Stimulated activated naive B cell treated with anti-CD40 and anti-IgM and Interleukin-4, amounts not matched to agents 10 μg/mL and 1 μg/mL and 100 μg/mL, for 72 hours (primary cell): Measurements from ENCODE around the gene PACS1.

Experiments
- ATAC-seq, 2 donors: fragments of 150-1000 bp; cut with Tn5 transposase; replicated peaks; 2 replicates each; pipeline ENCODE4 v1.10.0; 2021; ENCODE audit warnings: moderate library complexity in 1 of 2
- DNase-seq: peaks from one replicate; pipeline ENCODE4 v3.0.0; 2021
- H3K27ac Mint-ChIP-seq: one replicate; pipeline ENCODE4 v1.8.0; 2022; ENCODE audit warnings: mild to moderate bottlenecking, mixed read lengths
- H3K27me3 Mint-ChIP-seq, 2 donors: one replicate each; pipeline ENCODE4 v1.8.0; 2022; ENCODE audit warnings: mixed read lengths in 2 of 2
- H3K36me3 Mint-ChIP-seq, 2 donors: one replicate each; pipeline ENCODE4 v1.8.0; 2022; ENCODE audit warnings: mixed read lengths in 2 of 2, mild to moderate bottlenecking in 1 of 2
- H3K4me1 Mint-ChIP-seq, 2 donors: one replicate each; pipeline ENCODE4 v1.8.0; 2022; ENCODE audit warnings: mixed read lengths in 2 of 2, mild to moderate bottlenecking in 1 of 2
- H3K4me3 Mint-ChIP-seq, 2 donors: one replicate each; pipeline ENCODE4 v1.8.0; 2022; ENCODE audit warnings: mild to moderate bottlenecking in 2 of 2, mixed read lengths in 2 of 2, moderate library complexity in 1 of 2
- H3K9me3 Mint-ChIP-seq, 2 donors: one replicate each; pipeline ENCODE4 v1.8.0; 2022; ENCODE audit warnings: mixed read lengths in 2 of 2, mild to moderate bottlenecking in 1 of 2

Gene PACS1

DNA sequence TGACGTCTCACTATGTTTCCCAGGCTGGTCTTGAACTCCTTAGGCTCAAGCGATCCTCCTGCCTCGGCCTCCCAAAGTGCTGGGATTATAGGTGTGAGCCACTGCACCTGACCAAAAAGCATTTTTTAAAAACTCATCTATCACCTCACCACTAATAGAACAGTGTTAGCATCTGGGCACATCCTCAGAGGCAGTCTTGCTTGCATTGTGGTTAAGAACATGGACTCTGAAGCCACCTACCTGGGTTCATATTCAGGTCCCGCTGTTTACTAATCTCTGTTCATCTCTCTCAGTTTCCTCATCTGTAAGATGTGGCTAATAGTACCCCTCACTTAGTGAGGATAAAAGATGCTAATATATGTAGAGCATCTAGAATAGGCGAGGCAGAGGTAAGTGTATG lies 90.6 kb downstream of the PACS1 start:
- Mint-ChIP-seq H3K27me3 (no peaks in the 10 kb centered on the region), H3K9me3 (no peaks in the 10 kb centered on the region), H3K4me1 (peaks cover 20 to 30% of the 10 kb centered on the region in 2 donors), H3K27ac (peak overlapping the region; percentile 3), H3K4me3 (no peak overlapping the region), H3K36me3 (peaks cover 5 to 13% of the 10 kb centered on the region in 2 donors)
- ATAC-seq: no peak
- DNase-seq: no peak

DNA sequence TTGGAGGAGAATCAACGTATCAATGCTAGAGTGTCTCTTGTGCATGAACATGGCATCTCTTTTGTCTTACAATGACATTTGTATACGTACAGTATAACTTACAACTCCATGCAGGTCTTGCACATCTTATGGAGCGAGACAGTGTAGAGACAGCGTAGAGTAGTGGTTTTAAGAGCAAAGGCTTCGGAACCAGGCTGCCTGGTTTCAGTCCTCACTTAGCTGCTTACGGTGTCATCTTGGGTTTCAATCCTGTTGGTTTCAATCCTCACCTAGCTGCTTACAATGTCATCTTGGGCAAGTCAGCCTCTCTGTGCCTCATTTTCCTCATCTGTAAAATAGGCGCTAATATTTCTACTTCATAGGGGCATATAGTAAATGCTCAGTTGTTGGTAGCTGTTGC lies 98.2 kb downstream of the PACS1 start:
- no peak overlapping the region for H3K4me3 Mint-ChIP-seq
- DNase-seq (no peak), ATAC-seq (no peak)
- no peaks in the 10 kb centered on the region for H3K9me3 Mint-ChIP-seq
- H3K27ac Mint-ChIP-seq: no peak overlapping the region
- H3K4me1 Mint-ChIP-seq: peaks cover 24 to 30% of the 10 kb centered on the region in 2 donors
- peaks cover 16 to 34% of the 10 kb centered on the region in 2 donors for H3K36me3 Mint-ChIP-seq
- no peaks in the 10 kb centered on the region for H3K27me3 Mint-ChIP-seq

DNA sequence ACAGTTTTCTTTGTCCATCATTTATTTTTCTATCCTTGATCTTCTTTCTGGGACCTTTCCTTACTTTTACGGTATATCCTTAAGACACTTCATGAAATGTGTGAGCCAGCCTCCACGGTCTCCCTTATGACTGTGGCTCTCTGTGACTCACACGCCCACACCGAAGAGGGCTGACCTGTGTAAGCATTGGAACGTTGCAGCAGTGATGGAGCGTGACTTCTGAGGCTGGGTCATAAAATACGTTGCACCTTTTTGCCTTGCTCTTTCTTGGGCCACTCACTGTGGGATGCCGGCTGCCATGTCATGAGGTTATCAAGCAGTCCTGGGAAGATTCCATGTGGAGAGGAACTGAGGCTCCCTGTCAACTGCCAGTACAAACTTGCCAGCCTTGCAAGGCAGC lies 102.1 kb downstream of the PACS1 start:
- H3K9me3 Mint-ChIP-seq: no peaks in the 10 kb centered on the region
- DNase-seq (no peak), ATAC-seq (peak in 1 of 2 donors; percentile 64)
- H3K36me3 Mint-ChIP-seq: peaks cover 19 to 22% of the 10 kb centered on the region in 2 donors
- H3K4me1 Mint-ChIP-seq: peaks cover 17 to 25% of the 10 kb centered on the region in 2 donors
- no peak overlapping the region for H3K27ac Mint-ChIP-seq
- no peaks in the 10 kb centered on the region for H3K27me3 Mint-ChIP-seq
- H3K4me3 Mint-ChIP-seq: no peak overlapping the region

DNA sequence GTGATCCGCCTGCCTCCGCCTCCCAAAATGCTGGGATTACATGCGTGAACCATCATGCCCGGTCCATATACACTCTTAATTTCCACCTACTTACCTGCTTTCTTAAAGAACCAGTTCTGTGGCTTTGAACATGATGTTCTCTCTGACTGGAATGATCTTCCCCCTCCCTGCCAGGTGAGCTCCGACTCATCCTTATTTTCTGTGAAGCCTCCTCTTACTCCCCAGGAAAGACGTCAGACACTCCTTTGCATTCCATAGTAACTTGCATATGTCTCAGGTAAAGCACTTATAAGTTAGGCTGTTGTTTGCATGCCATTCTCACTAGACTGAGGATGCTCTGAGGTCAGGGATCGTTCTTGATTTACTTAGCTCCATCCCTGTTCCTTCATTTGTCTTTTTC lies 106.6 kb downstream of the PACS1 start:
- H3K4me1 Mint-ChIP-seq: peaks cover 22 to 30% of the 10 kb centered on the region in 2 donors
- no peak overlapping the region for H3K4me3 Mint-ChIP-seq
- no peak overlapping the region for H3K27ac Mint-ChIP-seq
- H3K36me3 Mint-ChIP-seq: peaks cover 19 to 20% of the 10 kb centered on the region in 2 donors
- ATAC-seq: no peak
- no peaks in the 10 kb centered on the region for H3K27me3 Mint-ChIP-seq
- no peaks in the 10 kb centered on the region for H3K9me3 Mint-ChIP-seq
- DNase-seq: no peak

DNA sequence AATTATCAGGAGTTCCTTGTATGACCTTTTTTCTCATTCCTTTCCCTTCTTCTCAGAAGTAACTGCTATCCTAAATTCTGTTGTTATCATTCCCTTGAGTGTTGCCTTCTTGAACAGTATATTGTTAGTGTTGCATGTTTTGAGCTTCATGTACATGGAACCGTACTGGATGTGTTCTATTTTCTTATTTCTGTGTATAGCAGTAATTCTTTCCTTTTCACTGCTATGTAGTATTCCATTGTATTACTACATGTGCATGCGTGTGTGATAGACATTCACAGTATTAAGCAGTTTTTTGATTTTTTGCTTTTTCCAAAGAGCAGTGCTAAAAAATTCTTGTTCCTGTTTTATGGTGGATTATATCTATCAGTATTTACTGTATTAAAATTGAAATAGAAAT lies 108.1 kb downstream of the PACS1 start:
- DNase-seq: no peak
- no peak overlapping the region for H3K27ac Mint-ChIP-seq
- no peak for ATAC-seq
- peaks cover 10 to 13% of the 10 kb centered on the region in 2 donors for H3K36me3 Mint-ChIP-seq
- H3K4me3 Mint-ChIP-seq: no peak overlapping the region
- no peaks in the 10 kb centered on the region for H3K27me3 Mint-ChIP-seq
- peaks cover 16 to 23% of the 10 kb centered on the region in 2 donors for H3K4me1 Mint-ChIP-seq
- H3K9me3 Mint-ChIP-seq: no peaks in the 10 kb centered on the region

DNA sequence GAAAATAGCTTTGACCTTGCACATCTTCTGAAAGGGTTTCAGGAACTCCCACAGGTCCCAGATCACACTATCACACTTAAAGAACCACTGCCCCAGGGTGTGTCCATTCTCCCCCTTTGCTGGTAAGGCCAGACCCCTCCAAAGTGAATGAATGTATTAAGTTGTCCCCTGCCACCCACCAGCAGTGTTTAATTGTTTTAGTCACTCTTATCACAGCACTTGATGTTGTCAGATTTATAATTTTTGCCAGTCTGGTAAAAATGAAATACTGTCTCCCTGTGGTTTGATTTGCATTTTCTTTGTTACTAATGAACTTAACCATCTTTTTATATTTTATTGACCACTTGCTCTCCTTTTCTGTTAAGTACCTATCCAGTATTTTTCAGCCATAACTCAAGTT lies 108.8 kb downstream of the PACS1 start:
- Mint-ChIP-seq H3K36me3 (peaks cover 3 to 7% of the 10 kb centered on the region in 2 donors), H3K4me3 (no peak overlapping the region), H3K4me1 (peaks cover 20 to 23% of the 10 kb centered on the region in 2 donors), H3K9me3 (no peaks in the 10 kb centered on the region), H3K27me3 (no peaks in the 10 kb centered on the region), H3K27ac (peak overlapping the region; percentile 73)
- DNase-seq: no peak
- ATAC-seq: no peak

DNA sequence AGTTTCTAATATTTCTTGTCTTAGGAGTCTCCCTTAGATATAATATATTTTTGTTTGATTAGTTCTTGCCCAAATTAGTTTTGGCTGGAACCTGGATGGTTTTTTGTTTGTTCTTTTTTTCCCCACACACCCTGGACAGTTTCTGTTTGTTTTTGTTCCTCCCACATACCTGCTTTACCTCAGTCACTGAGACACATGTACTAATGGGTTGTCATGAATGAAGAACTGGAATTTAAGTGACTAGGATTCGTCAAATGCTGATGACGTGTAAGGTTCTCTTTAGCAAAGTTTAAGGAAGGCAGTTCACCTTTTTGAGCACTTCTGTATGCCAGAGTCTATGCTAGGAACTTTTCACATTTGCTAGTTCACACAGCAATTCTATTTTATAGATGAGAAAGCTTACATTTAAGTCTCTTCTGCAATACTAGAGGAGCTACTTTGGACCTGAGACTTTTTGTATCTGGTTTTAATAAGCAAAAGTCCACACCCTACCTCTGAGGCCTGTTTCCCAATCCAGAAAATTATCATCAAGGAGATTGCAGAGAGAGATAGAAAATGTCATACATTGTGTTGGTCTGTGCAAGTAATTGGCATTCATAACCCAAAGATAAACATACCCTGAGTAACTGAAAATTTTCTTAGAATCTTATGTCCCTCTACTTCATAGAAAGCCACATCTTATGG lies 111.7 kb downstream of the PACS1 start:
- no peaks in the 10 kb centered on the region for H3K9me3 Mint-ChIP-seq
- no peak for ATAC-seq
- peaks cover 17% of the 10 kb centered on the region in 2 donors for H3K4me1 Mint-ChIP-seq
- no peaks in the 10 kb centered on the region for H3K27me3 Mint-ChIP-seq
- H3K4me3 Mint-ChIP-seq: no peak overlapping the region
- peaks cover 4 to 10% of the 10 kb centered on the region in 2 donors for H3K36me3 Mint-ChIP-seq
- no peak overlapping the region for H3K27ac Mint-ChIP-seq
- DNase-seq: no peak

DNA sequence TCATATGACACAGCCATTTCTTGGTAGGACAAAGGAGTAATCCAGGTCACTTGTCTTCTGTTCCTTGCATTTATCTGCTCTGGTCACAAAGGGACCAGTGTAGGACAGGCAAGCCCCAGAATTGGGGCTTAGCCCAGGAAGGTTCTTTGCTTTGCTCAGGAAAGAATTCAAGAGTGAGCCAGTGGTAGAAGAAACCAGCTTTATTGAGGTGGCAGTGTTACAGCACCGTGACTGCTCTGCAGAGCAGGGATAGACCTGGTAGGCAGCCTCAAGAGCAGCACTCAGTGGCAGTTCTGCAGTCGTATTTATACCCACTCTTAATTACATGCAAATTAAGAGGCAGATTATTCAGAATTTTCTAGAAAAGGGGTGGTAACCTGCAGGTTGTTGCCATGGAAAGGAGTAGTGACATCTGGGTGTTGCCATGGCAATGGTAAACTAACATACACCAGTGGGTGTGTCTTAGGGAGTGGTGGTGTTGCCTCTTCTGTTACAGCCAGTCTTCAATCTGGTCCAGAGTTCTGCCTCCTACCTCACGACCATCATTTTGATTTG lies 113.5 kb downstream of the PACS1 start:
- DNase-seq (no peak), ATAC-seq (peak in 1 of 2 donors; percentile 60)
- H3K4me1 Mint-ChIP-seq: peaks cover 20% of the 10 kb centered on the region in 2 donors
- H3K9me3 Mint-ChIP-seq: peaks cover 2 to 5% of the 10 kb centered on the region in 2 donors
- peak overlapping the region; percentile 59 for H3K27ac Mint-ChIP-seq
- H3K36me3 Mint-ChIP-seq: peaks cover 8 to 24% of the 10 kb centered on the region in 2 donors
- no peaks in the 10 kb centered on the region for H3K27me3 Mint-ChIP-seq
- no peak overlapping the region for H3K4me3 Mint-ChIP-seq

DNA sequence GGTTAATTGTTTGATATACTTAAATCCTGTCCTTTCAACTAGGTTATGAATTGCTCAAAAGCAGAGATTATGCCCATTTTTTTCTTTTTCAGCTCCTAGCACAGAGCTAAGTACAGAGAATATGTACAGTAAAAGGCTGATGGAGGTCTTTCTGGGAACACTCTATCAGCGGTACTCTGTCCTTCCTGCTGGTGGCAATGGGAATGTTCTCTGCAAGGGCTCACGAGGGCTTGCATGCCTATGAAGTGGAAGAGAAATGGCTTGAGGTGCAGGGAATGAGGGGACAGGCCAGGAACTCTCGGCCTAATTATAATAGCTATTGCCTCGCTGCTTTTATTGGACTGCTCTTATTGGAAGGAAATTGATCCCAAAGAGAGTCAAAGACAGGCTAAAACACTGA lies 114.7 kb downstream of the PACS1 start:
- ATAC-seq: no peak
- H3K27ac Mint-ChIP-seq: no peak overlapping the region
- H3K4me3 Mint-ChIP-seq: no peak overlapping the region
- H3K9me3 Mint-ChIP-seq: peaks cover 2 to 5% of the 10 kb centered on the region in 2 donors
- DNase-seq: no peak
- peaks cover 8 to 29% of the 10 kb centered on the region in 2 donors for H3K36me3 Mint-ChIP-seq
- H3K27me3 Mint-ChIP-seq: no peaks in the 10 kb centered on the region
- peaks cover 13 to 16% of the 10 kb centered on the region in 2 donors for H3K4me1 Mint-ChIP-seq

DNA sequence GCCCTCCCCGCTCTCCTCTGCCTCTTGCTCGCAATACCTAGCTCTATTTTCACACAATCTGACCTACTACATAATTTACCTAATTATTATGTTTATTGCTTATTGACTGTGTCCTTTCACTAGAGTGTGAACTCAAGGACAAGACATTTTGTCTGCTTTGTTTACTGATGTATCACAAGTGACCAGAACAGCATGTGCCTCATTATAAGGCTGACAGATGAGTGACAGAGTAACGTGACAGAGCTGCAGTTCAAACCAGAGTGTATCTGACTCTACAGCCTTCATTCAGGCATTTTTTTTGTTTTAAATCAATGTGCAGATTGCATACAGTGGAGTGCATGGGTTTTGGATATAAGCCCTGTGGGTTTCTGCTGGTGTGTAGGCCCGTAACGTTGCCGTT lies 116.4 kb downstream of the PACS1 start:
- DNase-seq (no peak), ATAC-seq (no peak)
- H3K27me3 Mint-ChIP-seq: no peaks in the 10 kb centered on the region
- H3K4me1 Mint-ChIP-seq: peaks cover 13 to 21% of the 10 kb centered on the region in 2 donors
- H3K36me3 Mint-ChIP-seq: peaks cover 14 to 41% of the 10 kb centered on the region in 2 donors
- H3K4me3 Mint-ChIP-seq: no peak overlapping the region
- no peak overlapping the region for H3K27ac Mint-ChIP-seq
- peaks cover 2 to 5% of the 10 kb centered on the region in 2 donors for H3K9me3 Mint-ChIP-seq

DNA sequence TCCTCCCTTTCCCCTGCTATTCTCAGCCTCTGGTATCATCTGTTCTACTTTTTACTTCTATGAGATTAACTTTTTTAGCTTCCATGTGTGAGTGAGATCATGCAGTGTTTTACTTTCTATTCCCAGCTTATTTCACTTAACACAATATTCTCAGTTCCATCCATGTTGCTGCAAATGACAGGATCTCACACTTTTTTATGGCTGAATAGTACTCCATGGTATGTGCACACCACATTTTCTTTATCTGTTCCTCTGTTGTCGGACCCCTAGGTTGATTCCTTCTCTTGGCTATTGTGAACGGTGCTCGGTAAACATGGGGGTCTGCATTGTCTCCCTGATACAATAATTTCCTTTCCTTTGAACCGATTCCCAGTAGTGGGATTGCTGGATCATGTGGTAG lies 117.4 kb downstream of the PACS1 start:
- Mint-ChIP-seq H3K4me1 (peaks cover 17 to 19% of the 10 kb centered on the region in 2 donors), H3K36me3 (peaks cover 17 to 41% of the 10 kb centered on the region in 2 donors), H3K9me3 (peaks cover 2 to 5% of the 10 kb centered on the region in 2 donors), H3K4me3 (no peak overlapping the region), H3K27ac (no peak overlapping the region), H3K27me3 (no peaks in the 10 kb centered on the region)
- ATAC-seq (no peak), DNase-seq (no peak)

DNA sequence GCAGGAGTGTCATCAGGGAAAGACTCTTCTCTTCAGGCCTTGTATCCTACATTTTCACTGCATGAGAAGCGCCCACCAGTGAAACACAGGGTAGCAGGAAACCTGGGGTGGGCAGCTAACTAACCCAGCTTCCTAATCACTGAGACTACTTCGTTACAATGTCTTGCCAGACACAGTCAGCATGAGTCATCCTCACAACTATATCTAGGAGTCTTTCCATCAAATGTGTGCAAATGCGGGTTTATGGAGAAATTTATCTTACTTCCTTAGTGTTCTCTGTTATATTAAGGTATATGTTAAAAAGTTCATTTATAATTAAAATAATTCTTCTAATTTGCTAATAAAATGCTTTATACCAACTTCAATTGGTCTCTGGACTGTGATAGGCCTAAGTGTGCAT lies 118.5 kb downstream of the PACS1 start:
- ATAC-seq: no peak

DNA sequence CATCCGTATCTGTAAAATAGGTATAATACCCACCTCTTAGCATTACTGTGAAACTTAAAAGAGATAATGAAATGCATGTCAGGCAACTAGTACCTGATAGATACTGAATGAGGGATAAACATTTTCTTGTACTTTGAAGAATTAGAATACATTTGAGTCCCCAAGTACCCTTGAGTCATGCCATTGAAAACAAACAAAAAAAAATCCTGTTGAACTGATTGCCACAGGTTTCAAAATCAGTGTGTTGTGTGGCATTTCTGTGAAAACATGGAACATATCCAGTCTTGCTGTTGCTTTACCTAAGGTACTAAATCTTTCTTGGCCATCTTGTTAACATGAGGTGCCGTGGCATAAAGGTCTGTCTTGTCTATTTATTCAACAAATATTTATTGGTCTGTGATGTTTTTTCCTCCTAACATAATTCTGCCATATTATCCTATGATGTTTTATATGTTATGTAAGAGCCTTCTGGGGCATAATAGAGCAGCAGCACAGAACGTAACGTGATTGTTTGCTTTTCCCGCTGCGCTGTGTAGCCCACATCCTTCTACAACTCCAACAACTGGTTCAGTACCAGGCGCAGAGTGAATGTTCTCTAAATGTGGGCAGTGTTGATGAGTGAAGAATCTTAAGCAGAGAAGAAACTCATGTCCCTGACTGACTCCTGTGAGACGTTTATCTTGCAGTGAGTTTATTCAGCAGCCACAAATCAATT lies 119.1 kb downstream of the PACS1 start:
- peaks cover 15 to 19% of the 10 kb centered on the region in 2 donors for H3K4me1 Mint-ChIP-seq
- peaks cover 2 to 5% of the 10 kb centered on the region in 2 donors for H3K9me3 Mint-ChIP-seq
- peaks cover 21 to 41% of the 10 kb centered on the region in 2 donors for H3K36me3 Mint-ChIP-seq
- no peak for DNase-seq
- H3K4me3 Mint-ChIP-seq: no peak overlapping the region
- H3K27ac Mint-ChIP-seq: no peak overlapping the region
- H3K27me3 Mint-ChIP-seq: no peaks in the 10 kb centered on the region
- ATAC-seq: no peak

More for the DNA sequence above, 118.5 kb downstream of the PACS1 start:
- H3K36me3 Mint-ChIP-seq: peaks cover 21 to 41% of the 10 kb centered on the region in 2 donors
- no peak overlapping the region for H3K4me3 Mint-ChIP-seq
- peaks cover 17 to 19% of the 10 kb centered on the region in 2 donors for H3K4me1 Mint-ChIP-seq
- DNase-seq: no peak
- H3K9me3 Mint-ChIP-seq: peaks cover 2 to 5% of the 10 kb centered on the region in 2 donors
- H3K27me3 Mint-ChIP-seq: no peaks in the 10 kb centered on the region
- H3K27ac Mint-ChIP-seq: no peak overlapping the region

DNA sequence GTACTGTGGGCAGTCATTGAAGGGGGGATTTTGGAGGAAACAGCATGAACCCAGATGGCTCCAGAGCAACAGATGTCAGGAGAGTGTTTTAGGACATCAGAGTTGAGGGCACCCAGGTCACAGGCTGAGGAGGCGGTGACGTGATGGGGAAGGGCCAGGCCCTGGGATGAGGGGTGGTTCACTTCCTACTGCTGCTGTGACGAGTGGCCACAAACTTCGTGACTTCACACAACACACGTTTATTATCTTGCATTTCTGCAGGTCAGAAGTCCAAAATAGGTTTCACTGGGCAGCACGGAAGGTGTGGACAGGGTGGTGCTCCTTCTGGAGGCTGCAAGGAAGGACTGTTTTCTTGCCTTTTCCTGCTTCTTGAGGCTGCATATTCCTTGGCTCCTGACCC lies 120.7 kb downstream of the PACS1 start:
- ATAC-seq (no peak), DNase-seq (no peak)
- Mint-ChIP-seq H3K27me3 (no peaks in the 10 kb centered on the region), H3K36me3 (peaks cover 24 to 45% of the 10 kb centered on the region in 2 donors), H3K4me1 (peaks cover 9 to 19% of the 10 kb centered on the region in 2 donors), H3K27ac (no peak overlapping the region), H3K4me3 (no peak overlapping the region), H3K9me3 (peaks cover 2 to 5% of the 10 kb centered on the region in 2 donors)
